Gastroesophageal sphincter (tissue), 3 donors: ENCODE measurements around the gene UBQLN1.

ENCODE experiments used
- CTCF ChIP-seq, 4 experiments: fragments of 200-600 bp in 2 of 4; fragments of 450-650 bp in 2 of 4; sonication (generic) in 1 of 4; IDR thresholded peaks; one replicate each; pipeline ENCODE4 v1.5.1; 2017 to 2019; ENCODE audit warnings: antibody characterized with exemption in 4 of 4, mild to moderate bottlenecking in 2 of 4, moderate library complexity in 2 of 4
- EP300 ChIP-seq: sonication (generic); formaldehyde crosslinking; IDR thresholded peaks from one replicate; pipeline ENCODE4 v1.6.1; 2017; ENCODE audit warnings: antibody characterized with exemption, mild to moderate bottlenecking
- POLR2A ChIP-seq, 2 donors: fragments of 450-650 bp; IDR thresholded peaks; one replicate each; pipeline ENCODE4 v1.6.1; 2017; ENCODE audit warnings: antibody characterized with exemption in 2 of 2, mild to moderate bottlenecking in 2 of 2, moderate library complexity in 1 of 2
- POLR2AphosphoS5 ChIP-seq: sonication (generic); formaldehyde crosslinking; IDR thresholded peaks from one replicate; pipeline ENCODE4 v1.6.1; 2017; ENCODE audit warnings: antibody characterized with exemption

DNA sequence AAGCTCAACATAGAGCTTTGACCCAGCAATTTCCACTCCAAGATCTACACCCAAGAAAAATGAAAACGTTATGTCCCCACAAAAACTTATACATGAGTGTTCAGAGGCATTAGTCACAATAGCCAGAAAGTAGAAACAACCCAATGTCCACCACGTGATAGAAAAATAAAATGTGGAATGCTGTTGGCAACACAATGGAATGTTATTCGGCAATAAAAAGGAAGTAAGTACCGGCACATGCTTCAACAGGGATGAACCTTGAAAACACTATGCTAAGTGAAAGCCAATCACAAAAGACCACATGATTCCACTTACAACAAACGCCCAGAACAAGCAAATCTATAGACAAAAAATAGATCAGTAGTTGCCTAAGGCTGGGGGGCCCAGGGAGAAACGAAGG lies 6.0 kb downstream of the UBQLN1 start:
- TF ChIP-seq CTCF (IDR thresholded peaks at IDR 0.05) (no peak), POLR2AphosphoS5 (no peak), POLR2A (IDR thresholded peaks at IDR 0.05) (no peak), EP300 (no peak)
